ENCODE data around the gene CPHXL2. TPM values are rescaled to one million over a fixed set of nuclear protein-coding genes. Genes with fewer than 3 reads are reported as not detected.
A peak's percentile ranks its signal among the peaks of the same experiment; 100 is the strongest.

CPHXL2 gene
- total RNA-seq, 1 donor from 2014 or later: not detected

DNA sequence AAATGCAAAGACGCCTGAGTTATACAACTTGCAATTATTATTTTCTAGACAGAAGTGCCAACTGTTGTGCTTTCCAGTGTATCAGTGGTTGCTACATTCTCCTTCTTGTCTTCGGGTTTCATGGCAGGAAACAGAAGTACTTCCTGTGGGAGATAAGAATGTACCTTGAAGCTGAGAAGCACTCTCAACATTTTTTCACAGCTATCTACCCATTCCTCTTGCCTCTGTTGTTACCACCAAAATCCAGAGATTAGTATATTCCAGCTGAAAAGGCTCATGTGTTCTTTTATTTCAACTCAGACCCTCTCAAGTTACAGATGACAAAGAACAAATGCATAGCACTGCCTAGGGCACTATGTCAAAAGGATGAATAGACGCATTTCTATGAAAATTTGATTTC is 49.0 kb downstream of the CPHXL2 start:
- no peaks in the 10 kb centered on the region for H3K27me3 ChIP-seq
- no peak overlapping the region for H3K27ac ChIP-seq
- peaks cover 65 to 72% of the 10 kb centered on the region in 2 donors for H3K36me3 ChIP-seq
- intact Hi-C loops (cut with DNase I): loop anchor here (10.0 kb wide), 1 partner anchor 643 kb away; the partner anchor contains the start of gene WDR59
- no peaks in the 10 kb centered on the region for H3K9me3 ChIP-seq
- TF ChIP-seq, protein P1, sequence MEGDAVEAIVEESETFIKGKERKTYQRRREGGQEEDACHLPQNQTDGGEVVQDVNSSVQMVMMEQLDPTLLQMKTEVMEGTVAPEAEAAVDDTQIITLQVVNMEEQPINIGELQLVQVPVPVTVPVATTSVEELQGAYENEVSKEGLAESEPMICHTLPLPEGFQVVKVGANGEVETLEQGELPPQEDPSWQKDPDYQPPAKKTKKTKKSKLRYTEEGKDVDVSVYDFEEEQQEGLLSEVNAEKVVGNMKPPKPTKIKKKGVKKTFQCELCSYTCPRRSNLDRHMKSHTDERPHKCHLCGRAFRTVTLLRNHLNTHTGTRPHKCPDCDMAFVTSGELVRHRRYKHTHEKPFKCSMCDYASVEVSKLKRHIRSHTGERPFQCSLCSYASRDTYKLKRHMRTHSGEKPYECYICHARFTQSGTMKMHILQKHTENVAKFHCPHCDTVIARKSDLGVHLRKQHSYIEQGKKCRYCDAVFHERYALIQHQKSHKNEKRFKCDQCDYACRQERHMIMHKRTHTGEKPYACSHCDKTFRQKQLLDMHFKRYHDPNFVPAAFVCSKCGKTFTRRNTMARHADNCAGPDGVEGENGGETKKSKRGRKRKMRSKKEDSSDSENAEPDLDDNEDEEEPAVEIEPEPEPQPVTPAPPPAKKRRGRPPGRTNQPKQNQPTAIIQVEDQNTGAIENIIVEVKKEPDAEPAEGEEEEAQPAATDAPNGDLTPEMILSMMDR (IDR thresholded peaks at IDR 0.05): no peak
- H3K4me1 ChIP-seq: peaks cover 0 to 2% of the 10 kb centered on the region in 2 donors
- H3K4me3 ChIP-seq: no peak overlapping the region
- no peak for DNase-seq (ENCODE audit: low spot score in 2 of 2)

DNA sequence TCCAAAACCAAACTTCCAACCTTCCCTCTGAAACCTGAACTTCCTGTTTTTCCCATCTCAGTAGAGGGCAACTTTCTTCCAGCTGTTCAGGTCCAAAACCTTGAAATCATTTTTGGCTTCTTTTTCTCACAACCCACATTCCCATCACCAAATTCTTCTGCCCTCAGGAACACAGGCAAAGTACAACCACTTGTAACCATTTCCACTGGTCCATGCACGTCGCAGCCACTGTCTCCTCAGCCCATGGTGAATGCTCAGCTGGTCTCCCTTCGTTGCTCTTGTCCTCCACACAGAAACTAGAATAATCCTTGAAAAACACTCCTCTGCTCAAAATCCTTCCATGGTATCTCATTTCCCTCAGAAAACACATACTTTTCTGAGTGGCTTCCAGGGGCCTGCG is 50.0 kb downstream of the CPHXL2 start:
- Histone ChIP-seq H3K27ac (no peak overlapping the region), H3K9me3 (no peaks in the 10 kb centered on the region), H3K27me3 (no peaks in the 10 kb centered on the region), H3K4me1 (peaks cover 0 to 11% of the 10 kb centered on the region in 2 donors), H3K36me3 (peaks cover 54 to 62% of the 10 kb centered on the region in 2 donors), H3K4me3 (no peak overlapping the region)
- intact Hi-C loops (cut with DNase I): loop anchor here (10.0 kb wide), 1 partner anchor 642 kb away; the partner anchor contains the start of gene WDR59
- DNase-seq (ENCODE audit: low spot score in 2 of 2): no peak
- TF ChIP-seq, protein P1 (IDR thresholded peaks at IDR 0.05): no peak

DNA sequence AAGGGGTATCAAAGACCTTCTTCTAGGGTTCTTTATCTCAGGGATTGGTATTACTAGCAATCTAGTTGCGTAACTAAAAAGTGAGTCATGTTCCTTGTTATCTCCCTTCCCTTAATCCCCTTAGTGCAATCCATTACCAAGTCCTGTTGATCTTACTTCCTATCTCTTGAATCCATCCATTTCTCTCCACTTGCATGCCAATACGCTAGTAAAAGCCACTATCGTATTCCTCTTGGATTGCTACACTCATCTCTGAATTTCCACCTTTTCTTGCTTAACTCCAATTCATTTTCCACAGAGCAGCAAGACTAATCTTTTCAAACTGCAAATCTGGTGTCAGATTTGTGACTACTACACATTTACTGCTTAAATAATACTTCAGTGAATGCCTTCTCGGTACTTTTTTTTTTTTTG is 51.9 kb downstream of the CPHXL2 start:
- intact Hi-C loops (cut with DNase I): loop anchor here (10.0 kb wide), 1 partner anchor 640 kb away; the partner anchor contains the start of gene WDR59
- DNase-seq (ENCODE audit: low spot score in 2 of 2): no peak
- H3K9me3 ChIP-seq: no peaks in the 10 kb centered on the region
- peak overlapping the region in 1 of 2 donors; percentile 36 for H3K27ac ChIP-seq
- peaks cover 0 to 27% of the 10 kb centered on the region in 2 donors for H3K4me1 ChIP-seq
- peaks cover 35 to 47% of the 10 kb centered on the region in 2 donors for H3K36me3 ChIP-seq
- TF ChIP-seq, protein P1 (IDR thresholded peaks at IDR 0.05): no peak
- no peaks in the 10 kb centered on the region for H3K27me3 ChIP-seq
- no peak overlapping the region for H3K4me3 ChIP-seq

- TF ChIP-seq, protein P1 (IDR thresholded peaks at IDR 0.05): no peak
- intact Hi-C loops (cut with DNase I): loop anchor here (1.0 to 10.0 kb wide), 8 partner anchors 24 to 638 kb away; partner anchors contain the start of genes GABARAPL2, KARS1, TERF2IP and TMEM170A
- H3K36me3 ChIP-seq: peaks cover 27 to 44% of the 10 kb centered on the region in 2 donors
- H3K4me3 ChIP-seq: peak within 1 kb of the TSS; percentile 67 to 75
- peaks cover 0 to 27% of the 10 kb centered on the region in 2 donors for H3K4me1 ChIP-seq
- H3K27me3 ChIP-seq: no peaks in the 10 kb centered on the region
- H3K9me3 ChIP-seq: no peaks in the 10 kb centered on the region
- peak within 1 kb of the TSS; percentile 91 to 95 for H3K27ac ChIP-seq
- peak; percentile 97 to 100 for DNase-seq (ENCODE audit: low spot score in 2 of 2)
Measured at GRCh38 chr16:75622761-75623605, 53.8 kb downstream of the CPHXL2 start, which contains the start of gene ADAT1. ADAT1 (minus strand) TSS chr16:75623281; CDS start chr16:75620799, 2,482 bp downstream.

- H3K4me3 ChIP-seq: no peak overlapping the region
- TF ChIP-seq, protein P1 (IDR thresholded peaks at IDR 0.05): peak; percentile 6 to 60 (median 33)
- H3K36me3 ChIP-seq: peaks cover 24 to 42% of the 10 kb centered on the region in 2 donors
- H3K27ac ChIP-seq: no peak overlapping the region
- no peaks in the 10 kb centered on the region for H3K9me3 ChIP-seq
- H3K27me3 ChIP-seq: no peaks in the 10 kb centered on the region
- DNase-seq (ENCODE audit: low spot score in 2 of 2): no peak
- intact Hi-C loops (cut with DNase I): loop anchor here (10.0 kb wide), 1 partner anchor 636 kb away; the partner anchor contains the start of gene WDR59
- H3K4me1 ChIP-seq: peaks cover 0 to 27% of the 10 kb centered on the region in 2 donors
Measured at GRCh38 chr16:75621170-75621477, 55.7 kb downstream of the CPHXL2 start.

All from ascending aorta (tissue), 2 donors.